B cell (primary cell): ENCODE results near the gene GPER1. TPM values are rescaled to one million over a fixed set of nuclear protein-coding genes. Genes with fewer than 3 reads are reported as not detected.
A peak's percentile ranks its signal among the peaks of the same experiment; 100 is the strongest.

Source experiments
- ATAC-seq: fragments of 200-7000 bp; cut with Tn5 transposase; one replicate; pipeline ENCODE4 v1.10.0; 2021; ENCODE audit warnings: low read depth, mild to moderate bottlenecking, moderate number of reproducible peaks, moderate library complexity
- CTCF ChIA-PET: fragments of 350-600 bp; sonication (Branson Sonifier 250); formaldehyde crosslinking; loops from one replicate; lab custom pipeline; 2021; ENCODE audit warnings: antibody characterized with exemption, inconsistent platforms; lab: Charles Lee
- POLR2A ChIA-PET: fragments of 350-600 bp; sonication (Branson Sonifier 250); formaldehyde crosslinking; loops from one replicate; lab custom pipeline; 2021; ENCODE audit warnings: antibody characterized with exemption; lab: Charles Lee
- DNase-seq: peaks from one replicate; pipeline ENCODE4 v3.0.0; 2013
- H2AFZ ChIP-seq: 2 replicates; pipeline ENCODE4 v1.6.1; 2012; ENCODE audit warnings: mild to moderate bottlenecking, low read depth, low read length; ENCODE audit not compliant: insufficient read depth, poor library complexity, severe bottlenecking
- H3K27ac ChIP-seq, 2 donors: 1 replicate in 1 of 2; 2 replicates in 1 of 2; pipeline ENCODE4 v1.5.1; 2012 to 2013; ENCODE audit warnings: low read length in 2 of 2, mild to moderate bottlenecking in 2 of 2, moderate library complexity in 1 of 2
- H3K27me3 ChIP-seq, 4 experiments: fragments of 200-600 bp in 1 of 4; sonication (generic) in 1 of 4; replicated peaks in 1 of 4; 1 replicate in 2 of 4; 2 replicates in 2 of 4; pipeline versions ENCODE4 v1.6.1 to v1.7.0; 2013 to 2016; ENCODE audit warnings: low read length in 3 of 4, mild to moderate bottlenecking in 2 of 4, mixed read lengths in 1 of 4, moderate library complexity in 1 of 4; ENCODE audit not compliant: insufficient read depth in 4 of 4, control insufficient read depth in 3 of 4; ENCODE audit errors: control extremely low read depth in 1 of 4
- H3K36me3 ChIP-seq, 2 experiments: replicated peaks in 1 of 2; 1 replicate in 1 of 2; 2 replicates in 1 of 2; pipeline versions ENCODE4 v1.6.1 to v1.7.1; 2013; ENCODE audit warnings: low read length in 1 of 2; ENCODE audit not compliant: insufficient read depth in 2 of 2, control insufficient read depth in 1 of 2; ENCODE audit errors: control extremely low read depth in 1 of 2, extremely low read depth in 1 of 2
- H3K4me1 ChIP-seq, 2 donors: fragments of 200-600 bp in 1 of 2; sonication (generic) in 1 of 2; 1 replicate in 1 of 2; 2 replicates in 1 of 2; pipeline versions ENCODE4 v1.5.1 to v1.6.1; 2013 to 2017; ENCODE audit warnings: low read length in 2 of 2; ENCODE audit not compliant: control insufficient read depth in 2 of 2, insufficient read depth in 2 of 2
- H3K4me2 ChIP-seq: replicated peaks from 2 replicates; pipeline ENCODE3; 2012; ENCODE audit warnings: mild to moderate bottlenecking, low read depth, low read length; ENCODE audit not compliant: poor library complexity, severe bottlenecking
- H3K4me3 ChIP-seq, 5 experiments: fragments of 200-600 bp in 1 of 5; sonication (generic) in 1 of 5; 1 replicate in 3 of 5; 2 replicates in 2 of 5; pipeline versions ENCODE4 v1.5.1 to v1.7.0; 2011 to 2016; ENCODE audit warnings: low read length in 4 of 5, mild to moderate bottlenecking in 4 of 5, low read depth in 2 of 5, control low read depth in 1 of 5, moderate library complexity in 1 of 5; ENCODE audit not compliant: insufficient read depth in 1 of 5; ENCODE audit errors: control extremely low read depth in 1 of 5, extremely low read depth in 1 of 5
- H3K79me2 ChIP-seq: fragments of 200-600 bp; sonication (generic); one replicate; pipeline ENCODE4 v1.6.0; 2016; ENCODE audit warnings: low read length; ENCODE audit not compliant: control insufficient read depth, insufficient read depth
- H3K9ac ChIP-seq: fragments of 200-600 bp; sonication (generic); 2 replicates; pipeline ENCODE4 v1.6.1; 2017; ENCODE audit warnings: mild to moderate bottlenecking, low read length, moderate library complexity
- H3K9me3 ChIP-seq, 3 donors: one replicate each; pipeline versions ENCODE4 v1.6.1 to v1.7.1; 2013; ENCODE audit warnings: low read length in 2 of 3; ENCODE audit not compliant: control insufficient read depth in 2 of 3, insufficient read depth in 1 of 3; ENCODE audit errors: control extremely low read depth in 1 of 3
- H4K20me1 ChIP-seq: 2 replicates; pipeline ENCODE4 v1.6.0; 2012; ENCODE audit warnings: mild to moderate bottlenecking, low read length; ENCODE audit not compliant: insufficient read depth, control insufficient read depth, poor library complexity, severe bottlenecking
- H3K27ac Mint-ChIP-seq: one replicate; pipeline ENCODE4 v1.8.0; 2021; ENCODE audit warnings: mixed read lengths
- H3K27me3 Mint-ChIP-seq: one replicate; pipeline ENCODE4 v1.8.0; 2021; ENCODE audit warnings: mixed read lengths
- H3K4me1 Mint-ChIP-seq: one replicate; pipeline ENCODE4 v1.8.0; 2021; ENCODE audit warnings: mixed read lengths
- H3K4me3 Mint-ChIP-seq: one replicate; pipeline ENCODE4 v1.8.0; 2021; ENCODE audit warnings: mixed read lengths
- H3K9me3 Mint-ChIP-seq: one replicate; pipeline ENCODE4 v1.8.0; 2022; ENCODE audit warnings: mixed read lengths; ENCODE audit not compliant: insufficient read depth
- CTCF ChIP-seq: fragments of 200-600 bp; IDR thresholded peaks from one replicate; pipeline ENCODE4 v1.8.0; 2022; ENCODE audit warnings: antibody characterized with exemption, mild to moderate bottlenecking
- EZH2 ChIP-seq: IDR thresholded peaks from 2 replicates; pipeline ENCODE4 v1.6.1; 2012; ENCODE audit warnings: borderline replicate concordance, low read depth, mild to moderate bottlenecking, moderate library complexity, low read length; ENCODE audit not compliant: insufficient read depth, poor library complexity, severe bottlenecking
- WGBS: methylation state at CpG from one replicate; pipeline ENCODE4 v1.1.5; 2013; ENCODE audit warnings: missing lambda C conversion rate; ENCODE audit not compliant: insufficient coverage; 5-methylcytosine and 5-hydroxymethylcytosine counted together
- intact Hi-C: fragments of 100-400 bp; cut with micrococcal nuclease; formaldehyde crosslinking; loops from one replicate; pipeline ENCODE4 v1.10.0; 2022
- polyA plus RNA-seq: library from polyadenylated mRNA; depleted of rRNA; stranded (reverse); fragments of >200 nt; gene quantifications from 2 replicates; pipeline ENCODE4 v1.2.3, GENCODE V29; 2012
- total RNA-seq, 2 donors: library from RNA; stranded (reverse); fragments of 120-200 nt in 1 of 2; gene quantifications; 1 replicate in 1 of 2; 2 replicates in 1 of 2; pipeline versions ENCODE4 v1.2.3 to v1.2.4, GENCODE V29; 2013 to 2022

GPER1 gene
- total and polyA plus RNA-seq, 2 donors (not counting 1 experiment from before 2014, with no cell fraction given) = 3.2 to 21.3 TPM

DNA sequence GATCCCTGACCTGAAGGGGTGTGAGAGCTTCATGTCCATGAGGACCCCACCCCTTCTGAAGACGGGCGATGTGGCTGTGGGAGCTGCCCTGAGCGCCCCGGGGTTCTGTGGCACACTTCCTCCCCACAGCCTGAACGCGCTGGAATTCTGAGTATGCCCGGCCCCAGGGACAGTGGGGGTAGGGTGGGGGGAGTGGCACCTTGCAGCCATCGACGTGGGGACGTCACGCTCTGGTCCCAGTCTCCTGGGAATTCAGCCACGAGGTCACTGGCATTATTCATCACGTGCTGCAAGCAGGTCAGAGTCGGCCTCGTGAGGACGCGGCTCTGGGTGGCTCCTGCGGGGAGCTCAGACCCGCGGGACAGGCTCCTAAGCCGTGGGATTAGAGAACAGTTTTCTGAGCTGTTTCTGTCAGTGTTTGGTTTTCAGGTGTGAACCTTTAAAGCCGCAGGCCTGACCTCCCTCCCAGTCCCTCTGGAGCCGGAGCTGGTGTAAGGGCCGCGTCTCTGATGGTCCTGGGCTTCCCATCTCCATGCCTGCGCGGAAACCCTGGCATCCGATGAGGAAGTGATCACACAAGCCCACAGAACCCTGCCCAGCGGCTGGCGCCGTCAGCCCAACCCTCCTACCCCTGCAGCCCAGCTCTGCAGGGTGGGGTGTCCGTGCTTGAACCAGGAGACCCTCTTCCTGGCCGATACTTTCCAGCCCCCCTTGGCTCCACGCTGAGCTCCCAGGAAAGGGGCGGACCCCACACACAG is 27.4 kb upstream of the GPER1 start:
- Histone ChIP-seq H3K36me3 (no peaks in the 10 kb centered on the region), H3K4me3 (no peak overlapping the region), H3K27ac (no peak overlapping the region), H2AFZ (no peak overlapping the region), H3K4me1 (peaks cover 45 to 53% of the 10 kb centered on the region in 2 donors), H3K79me2 (peaks cover 5% of the 10 kb centered on the region), H3K9me3 (peaks cover 0 to 23% (median 0%) of the 10 kb centered on the region in 3 donors), H3K9ac (no peak overlapping the region), H4K20me1 (peaks cover 45% of the 10 kb centered on the region), H3K4me2 (peak overlapping the region; percentile 75), H3K27me3 (peaks cover 0 to 53% (median 22%) of the 10 kb centered on the region in 4 experiments)
- ChIA-PET POLR2A (interaction anchor here (0.6 to 1.2 kb wide), 7 partner anchors 12 to 66 kb away, joined by 3 to 6 read pairs (median 3); no protein-coding TSS in a partner anchor), CTCF (interaction anchor here (0.6 to 16.5 kb wide), 9 partner anchors 13 to 98 kb away, joined by 3 to 496 read pairs (median 6); partner anchors contain the start of genes GPER1 and GPR146)
- peak overlapping the region; percentile 68 for H3K4me3 Mint-ChIP-seq
- H3K27me3 Mint-ChIP-seq = peaks cover 28% of the 10 kb centered on the region
- H3K27ac Mint-ChIP-seq = peak overlapping the region; percentile 10
- DNase-seq (peak; percentile 71), ATAC-seq (peak; percentile 24)
- H3K4me1 Mint-ChIP-seq = peaks cover 62% of the 10 kb centered on the region
- 17% methylated on average over 35 of the region's 35 CpGs for WGBS
- TF ChIP-seq CTCF = no peak
- no peak for TF ChIP-seq EZH2
- H3K9me3 Mint-ChIP-seq = no peaks in the 10 kb centered on the region
- intact Hi-C loops = loop anchor here (10.0 kb wide), 1 partner anchor 146 kb away; no protein-coding TSS in a partner anchor
